ENCODE measurements around the gene RPUSD2.
"Not testable (repeated sequence)": the region's sequence is repeated elsewhere in the genome, so short reads cannot be mapped to it uniquely, and the experiment has no call there.

RPUSD2 gene

DNA sequence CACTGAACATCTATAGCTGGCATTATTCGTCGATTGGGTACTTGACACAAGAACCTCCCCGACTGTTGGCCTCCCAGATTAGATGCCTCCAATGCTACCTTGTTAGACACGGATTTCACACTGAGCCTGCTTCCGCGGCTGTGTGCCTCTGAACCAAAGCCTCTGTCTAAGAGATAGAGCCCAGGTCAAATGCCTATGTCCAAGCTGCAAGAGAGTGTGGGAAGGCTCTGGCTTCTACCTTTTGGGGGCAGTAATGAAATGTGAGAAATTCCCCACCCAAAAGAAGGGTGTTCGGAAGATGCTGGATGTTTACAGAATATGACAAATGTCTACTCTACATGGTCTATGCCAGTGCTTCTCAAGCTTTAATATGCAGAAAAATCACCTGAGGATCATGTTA, 2.0 kb upstream of the RPUSD2 start:
- no peak for DNase-seq (ENCODE audit: extremely low read depth, insufficient read length)
- TF ChIP-seq, protein P1, sequence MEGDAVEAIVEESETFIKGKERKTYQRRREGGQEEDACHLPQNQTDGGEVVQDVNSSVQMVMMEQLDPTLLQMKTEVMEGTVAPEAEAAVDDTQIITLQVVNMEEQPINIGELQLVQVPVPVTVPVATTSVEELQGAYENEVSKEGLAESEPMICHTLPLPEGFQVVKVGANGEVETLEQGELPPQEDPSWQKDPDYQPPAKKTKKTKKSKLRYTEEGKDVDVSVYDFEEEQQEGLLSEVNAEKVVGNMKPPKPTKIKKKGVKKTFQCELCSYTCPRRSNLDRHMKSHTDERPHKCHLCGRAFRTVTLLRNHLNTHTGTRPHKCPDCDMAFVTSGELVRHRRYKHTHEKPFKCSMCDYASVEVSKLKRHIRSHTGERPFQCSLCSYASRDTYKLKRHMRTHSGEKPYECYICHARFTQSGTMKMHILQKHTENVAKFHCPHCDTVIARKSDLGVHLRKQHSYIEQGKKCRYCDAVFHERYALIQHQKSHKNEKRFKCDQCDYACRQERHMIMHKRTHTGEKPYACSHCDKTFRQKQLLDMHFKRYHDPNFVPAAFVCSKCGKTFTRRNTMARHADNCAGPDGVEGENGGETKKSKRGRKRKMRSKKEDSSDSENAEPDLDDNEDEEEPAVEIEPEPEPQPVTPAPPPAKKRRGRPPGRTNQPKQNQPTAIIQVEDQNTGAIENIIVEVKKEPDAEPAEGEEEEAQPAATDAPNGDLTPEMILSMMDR (IDR thresholded peaks at IDR 0.05; ENCODE audit: insufficient read depth, low read length, poor library complexity, severe bottlenecking) = peak; percentile 54

DNA sequence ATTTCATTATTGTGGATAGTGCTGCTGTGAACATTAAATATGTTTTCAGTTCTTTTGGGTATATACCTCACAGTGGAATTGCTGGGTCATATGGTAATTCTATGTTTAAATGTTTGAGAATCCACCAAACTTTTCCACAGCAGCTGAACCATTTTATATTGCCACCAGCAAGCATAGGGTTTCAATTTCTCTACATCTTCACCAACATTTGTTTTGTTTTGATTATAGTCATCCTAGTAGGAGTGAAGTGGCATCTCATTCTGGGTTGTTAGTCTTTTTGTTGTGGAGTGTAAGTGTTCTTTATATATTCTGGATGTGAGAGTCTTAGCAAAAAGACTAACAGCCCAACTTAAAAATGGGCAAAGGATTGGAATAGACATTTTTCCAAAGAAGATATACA, 6.0 kb downstream of the RPUSD2 start:
- Histone ChIP-seq H3K36me3 (ENCODE audit: control insufficient read depth, insufficient read depth, low read length) (peaks cover 9% of the 10 kb centered on the region), H3K27me3 (replicated peaks; ENCODE audit: control insufficient read depth, insufficient read depth, low read length) (no peaks in the 10 kb centered on the region), H3K4me3 (replicated peaks; ENCODE audit: low read depth, low read length) (no peak overlapping the region)
- DNase-seq (ENCODE audit: extremely low read depth, insufficient read length) = no peak
- TF ChIP-seq, protein P1 (IDR thresholded peaks at IDR 0.05; ENCODE audit: insufficient read depth, low read length, poor library complexity, severe bottlenecking) = no peak

More for the DNA sequence above, 2.0 kb upstream of the RPUSD2 start:
- no peak overlapping the region for H3K4me3 ChIP-seq (replicated peaks; ENCODE audit: low read depth, low read length)
- no peaks in the 10 kb centered on the region for H3K27me3 ChIP-seq (replicated peaks; ENCODE audit: control insufficient read depth, insufficient read depth, low read length)
- peaks cover 5% of the 10 kb centered on the region; the same call in 1 of the 2 replicates for H3K36me3 ChIP-seq (ENCODE audit: control insufficient read depth, insufficient read depth, low read length)

DNA sequence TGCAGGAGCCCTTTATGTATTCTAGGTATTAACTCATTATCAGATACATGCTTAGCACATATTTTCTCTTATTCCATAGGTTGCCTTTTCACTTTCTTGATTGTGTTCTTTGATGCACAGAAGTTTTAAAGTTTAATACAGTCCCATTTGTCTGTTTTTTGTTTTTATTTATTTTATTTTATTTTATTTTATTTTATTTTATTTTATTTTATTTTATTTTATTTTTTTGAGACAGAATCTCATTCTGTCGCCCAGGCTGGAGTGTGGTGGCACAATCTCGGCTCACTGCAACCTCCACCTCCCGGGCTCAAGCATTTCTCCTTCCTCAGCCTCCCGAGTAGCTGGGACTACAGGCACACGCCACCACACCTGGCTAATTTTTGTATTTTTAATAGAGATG, 7.8 kb downstream of the RPUSD2 start:
- not testable (repeated sequence) for H3K27me3 ChIP-seq (replicated peaks; ENCODE audit: control insufficient read depth, insufficient read depth, low read length); H3K4me3 ChIP-seq (replicated peaks; ENCODE audit: low read depth, low read length); DNase-seq (ENCODE audit: extremely low read depth, insufficient read length); H3K36me3 ChIP-seq (ENCODE audit: control insufficient read depth, insufficient read depth, low read length)

DNA sequence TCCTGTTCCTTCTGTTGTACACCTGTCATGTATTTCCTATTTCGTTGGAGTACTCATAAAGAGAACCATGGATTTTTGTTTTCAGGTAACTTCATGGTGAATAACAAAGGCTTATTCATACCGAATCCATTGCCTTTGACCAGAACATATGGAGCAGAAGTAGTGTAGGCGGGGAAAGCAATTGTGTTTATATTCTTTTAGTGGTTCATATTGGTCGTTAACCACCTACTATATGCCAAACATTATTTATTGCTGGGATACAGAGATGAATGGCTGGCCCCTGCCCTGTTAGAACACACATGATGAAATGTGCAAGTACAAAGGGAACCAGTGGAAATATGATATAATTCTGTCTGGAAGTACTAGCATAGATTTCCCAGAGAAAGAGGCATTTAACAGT, 9.8 kb downstream of the RPUSD2 start:
- Histone ChIP-seq H3K27me3 (replicated peaks; ENCODE audit: control insufficient read depth, insufficient read depth, low read length) (no peaks in the 10 kb centered on the region), H3K36me3 (ENCODE audit: control insufficient read depth, insufficient read depth, low read length) (peaks cover 3% of the 10 kb centered on the region), H3K4me3 (replicated peaks; ENCODE audit: low read depth, low read length) (no peak overlapping the region)
- TF ChIP-seq, protein P1 (IDR thresholded peaks at IDR 0.05; ENCODE audit: insufficient read depth, low read length, poor library complexity, severe bottlenecking) = no peak
- DNase-seq (ENCODE audit: extremely low read depth, insufficient read length) = no peak

DNA sequence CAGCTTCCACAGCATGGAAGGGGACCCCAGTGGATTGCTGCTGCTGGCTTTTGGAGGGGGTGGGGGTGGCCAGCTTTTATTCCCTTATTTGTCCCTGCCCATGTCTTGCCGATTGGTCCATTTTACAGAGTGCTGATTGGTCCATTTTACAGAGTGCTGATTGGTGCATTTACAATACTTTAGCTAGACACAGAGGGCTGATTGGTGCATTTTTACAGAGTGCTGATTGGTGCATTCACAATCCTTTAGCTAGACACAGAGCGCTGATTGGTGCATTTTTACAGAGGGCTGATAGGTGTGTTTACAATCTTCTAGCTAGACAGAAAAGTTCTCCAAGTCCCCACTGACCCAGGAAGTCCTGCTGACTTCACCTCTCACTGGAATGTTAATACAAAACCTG, 12.7 kb downstream of the RPUSD2 start:
- H3K4me3 ChIP-seq (replicated peaks; ENCODE audit: low read depth, low read length); H3K36me3 ChIP-seq (ENCODE audit: control insufficient read depth, insufficient read depth, low read length); DNase-seq (ENCODE audit: extremely low read depth, insufficient read length); H3K27me3 ChIP-seq (replicated peaks; ENCODE audit: control insufficient read depth, insufficient read depth, low read length): not testable (repeated sequence)

DNA sequence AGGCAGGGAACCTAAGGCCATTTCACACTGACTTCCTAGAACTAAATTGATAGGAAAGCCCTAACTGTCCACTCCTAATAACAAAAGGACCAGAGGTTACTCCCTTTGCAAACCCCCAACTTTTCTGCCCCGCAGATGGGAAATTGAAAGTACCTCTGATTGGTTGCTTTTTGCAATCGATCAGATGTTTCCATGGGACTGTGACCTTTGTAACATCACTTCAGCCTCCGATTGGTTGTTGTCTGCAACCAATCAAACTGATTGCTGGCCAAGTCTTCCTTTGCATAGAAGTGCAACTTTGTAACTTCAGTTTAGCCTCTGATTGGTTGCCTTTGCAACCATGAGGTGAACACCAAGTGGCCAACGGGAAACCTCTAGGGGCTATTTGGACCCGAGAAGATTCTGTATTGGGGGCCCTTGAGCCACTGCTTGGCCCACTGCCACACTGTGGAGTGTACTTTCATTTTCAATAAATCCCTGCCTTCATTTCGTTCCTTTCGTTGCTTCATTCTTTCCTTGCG, 13.7 kb downstream of the RPUSD2 start:
- DNase-seq (ENCODE audit: extremely low read depth, insufficient read length) = no peak
- H3K4me3 ChIP-seq (replicated peaks; ENCODE audit: low read depth, low read length) = no peak overlapping the region
- no peaks in the 10 kb centered on the region for H3K27me3 ChIP-seq (replicated peaks; ENCODE audit: control insufficient read depth, insufficient read depth, low read length)
- TF ChIP-seq, protein P1 (IDR thresholded peaks at IDR 0.05; ENCODE audit: insufficient read depth, low read length, poor library complexity, severe bottlenecking) = no peak
- H3K36me3 ChIP-seq (ENCODE audit: control insufficient read depth, insufficient read depth, low read length) = no peaks in the 10 kb centered on the region

DNA sequence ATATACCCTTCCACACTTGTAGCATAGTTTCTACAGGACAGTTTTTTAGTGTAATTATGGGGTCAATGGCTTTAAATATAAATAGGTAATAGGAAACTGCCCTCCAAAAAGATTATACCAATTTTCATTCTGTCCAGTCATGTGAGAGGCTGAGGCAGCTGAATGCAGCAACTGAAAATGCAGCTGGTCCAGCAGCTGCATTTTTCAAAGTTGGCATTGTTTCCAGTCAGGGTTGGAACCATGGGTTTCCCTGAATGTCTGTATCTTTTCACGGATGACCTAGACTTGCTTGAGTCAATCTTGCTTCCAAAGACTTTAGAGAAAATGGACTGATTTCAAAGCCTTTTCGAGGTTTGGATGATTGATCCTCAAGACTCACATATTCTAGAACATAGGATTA, 15.1 kb downstream of the RPUSD2 start:
- DNase-seq (ENCODE audit: extremely low read depth, insufficient read length) = no peak
- no peaks in the 10 kb centered on the region for H3K27me3 ChIP-seq (replicated peaks; ENCODE audit: control insufficient read depth, insufficient read depth, low read length)
- H3K36me3 ChIP-seq (ENCODE audit: control insufficient read depth, insufficient read depth, low read length) = no peaks in the 10 kb centered on the region
- H3K4me3 ChIP-seq (replicated peaks; ENCODE audit: low read depth, low read length) = no peak overlapping the region
- TF ChIP-seq, protein P1 (IDR thresholded peaks at IDR 0.05; ENCODE audit: insufficient read depth, low read length, poor library complexity, severe bottlenecking) = no peak
